DOHH2 (cell line): ENCODE data around the gene DNAH3.

Experiments
- CTCF ChIP-seq: fragments of 200-600 bp; sonication (generic); IDR thresholded peaks from one replicate; pipeline ENCODE4 v1.5.1; 2014; ENCODE audit warnings: antibody characterized with exemption, mild to moderate bottlenecking, low read depth, low read length; ENCODE audit not compliant: poor library complexity, severe bottlenecking
- EZH2phosphoT487 ChIP-seq: fragments of 200-600 bp; sonication (generic); IDR thresholded peaks from 2 replicates; pipeline ENCODE4 v1.6.1; 2017; ENCODE audit warnings: borderline replicate concordance, mild to moderate bottlenecking, antibody characterized with exemption, low read length, moderate library complexity, mixed read lengths

- TF ChIP-seq CTCF (no peak), EZH2phosphoT487 (no peak)
Measured at GRCh38 chr16:20933589-20933988, 217.1 kb downstream of the DNAH3 start.
